A204.1 (cell line): ENCODE data around the gene BBS9.
"Not testable (repeated sequence)": the region's sequence is repeated elsewhere in the genome, so short reads cannot be mapped to it uniquely, and the experiment has no call there.

Experiments
- FAIRE-seq: peaks from 2 replicates; lab custom pipeline; 2012; peaks lifted over from hg19 to GRCh38; lab: Jason Lieb, UNC

BBS9 gene

DNA sequence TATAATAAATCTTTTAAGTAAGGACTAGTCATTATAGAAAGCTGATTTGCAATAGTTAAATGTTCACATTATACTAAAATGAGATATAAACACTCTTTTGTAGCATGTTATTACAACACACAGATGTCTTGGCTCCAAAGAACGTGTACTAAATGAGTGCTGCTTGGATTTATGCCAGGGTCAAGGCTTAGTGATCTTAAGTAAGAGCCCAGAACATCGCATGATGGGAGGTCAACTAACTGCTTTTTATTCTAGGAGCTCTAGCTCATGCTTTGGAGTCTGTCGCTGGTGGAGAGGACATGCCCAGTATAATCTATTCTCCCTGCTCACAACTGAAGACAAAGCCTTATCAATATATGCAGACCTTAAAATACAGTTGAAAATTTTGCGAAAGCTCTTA, 315.1 kb downstream of the BBS9 start:
- FAIRE-seq = no peak

DNA sequence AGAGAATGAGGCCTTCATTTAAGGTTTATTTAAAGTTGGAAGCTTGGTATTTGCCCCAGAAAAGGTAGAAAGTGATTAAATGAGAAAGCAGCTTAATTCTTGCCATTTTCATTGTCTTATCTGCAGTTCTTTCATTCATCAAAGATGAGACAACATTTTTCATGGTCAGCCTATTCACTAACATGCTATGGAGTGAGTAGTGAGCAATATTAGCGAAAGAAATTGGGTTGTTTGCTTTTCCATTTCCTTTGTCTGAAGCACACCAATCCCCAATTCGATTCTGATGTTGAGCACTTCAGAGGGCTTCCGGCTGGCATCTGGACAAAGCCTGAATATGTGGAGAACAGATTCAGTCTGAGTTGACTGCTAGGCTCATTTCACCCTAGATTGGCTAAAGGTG, 317.2 kb downstream of the BBS9 start:
- FAIRE-seq = no peak

GRCh38 chr7:33448035-33448434, 318.7 kb downstream of the BBS9 start:
- FAIRE-seq = no peak

GRCh38 chr7:33449847-33450246, 320.5 kb downstream of the BBS9 start:
- no peak for FAIRE-seq

DNA sequence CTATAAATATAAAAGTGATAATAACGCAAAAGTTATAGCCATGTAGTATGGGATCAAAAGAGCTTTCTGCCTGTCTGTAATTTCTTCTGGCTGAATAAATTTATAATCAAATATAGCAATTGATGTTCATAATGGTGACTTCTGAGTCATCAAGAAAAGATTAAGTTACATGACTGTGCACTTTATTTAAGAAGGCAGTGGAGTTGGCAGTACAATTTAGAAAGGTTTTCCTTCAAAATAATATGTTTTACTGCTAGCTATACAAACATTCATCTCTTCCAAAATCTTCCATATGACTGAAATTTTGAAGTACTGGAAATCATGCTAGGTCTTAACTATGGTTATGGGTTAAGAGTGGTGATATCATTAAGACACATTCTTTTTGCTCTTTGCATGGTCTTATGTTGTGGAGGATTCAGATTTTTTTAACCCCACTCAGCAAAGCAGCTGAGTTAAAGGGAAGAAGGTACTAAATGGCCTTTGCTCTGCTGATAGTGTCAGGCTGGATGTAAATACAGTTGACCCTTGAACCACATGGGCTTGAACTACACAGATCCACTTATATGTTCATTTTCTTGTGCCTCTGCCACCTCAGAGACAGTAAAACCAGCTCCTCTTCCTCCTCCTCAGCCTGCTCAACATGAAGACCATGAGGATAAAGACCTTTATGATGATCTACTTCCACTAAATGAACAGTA, 323.6 kb downstream of the BBS9 start:
- no peak for FAIRE-seq

DNA sequence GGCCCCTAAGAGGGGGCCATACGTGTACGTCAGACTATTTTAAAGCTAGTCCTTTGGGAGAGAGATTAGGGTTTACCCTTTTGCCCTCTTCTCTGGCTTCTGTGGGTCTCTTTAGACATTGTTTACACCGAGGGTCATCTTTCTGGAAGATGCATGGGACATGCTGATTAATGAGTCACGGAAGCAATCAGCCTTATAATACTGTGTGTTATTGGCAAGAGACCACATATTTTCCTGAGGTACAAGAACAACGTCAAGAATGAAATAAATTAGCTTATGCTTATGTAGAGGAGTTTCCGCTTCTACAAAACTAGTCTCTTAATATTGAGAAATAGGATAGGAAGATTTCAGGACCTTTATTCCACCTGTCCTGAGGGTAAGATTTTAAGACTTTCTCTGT, 327.7 kb downstream of the BBS9 start:
- FAIRE-seq = no peak

- FAIRE-seq = no peak
Observed at GRCh38 chr7:33458581-33458980, 329.2 kb downstream of the BBS9 start.

- FAIRE-seq = no peak
Observed at GRCh38 chr7:33459340-33459751, 330.0 kb downstream of the BBS9 start.

- no peak for FAIRE-seq
Observed at GRCh38 chr7:33463131-33463530, 333.8 kb downstream of the BBS9 start.

GRCh38 chr7:33466203-33466602, 336.8 kb downstream of the BBS9 start:
- no peak for FAIRE-seq

DNA sequence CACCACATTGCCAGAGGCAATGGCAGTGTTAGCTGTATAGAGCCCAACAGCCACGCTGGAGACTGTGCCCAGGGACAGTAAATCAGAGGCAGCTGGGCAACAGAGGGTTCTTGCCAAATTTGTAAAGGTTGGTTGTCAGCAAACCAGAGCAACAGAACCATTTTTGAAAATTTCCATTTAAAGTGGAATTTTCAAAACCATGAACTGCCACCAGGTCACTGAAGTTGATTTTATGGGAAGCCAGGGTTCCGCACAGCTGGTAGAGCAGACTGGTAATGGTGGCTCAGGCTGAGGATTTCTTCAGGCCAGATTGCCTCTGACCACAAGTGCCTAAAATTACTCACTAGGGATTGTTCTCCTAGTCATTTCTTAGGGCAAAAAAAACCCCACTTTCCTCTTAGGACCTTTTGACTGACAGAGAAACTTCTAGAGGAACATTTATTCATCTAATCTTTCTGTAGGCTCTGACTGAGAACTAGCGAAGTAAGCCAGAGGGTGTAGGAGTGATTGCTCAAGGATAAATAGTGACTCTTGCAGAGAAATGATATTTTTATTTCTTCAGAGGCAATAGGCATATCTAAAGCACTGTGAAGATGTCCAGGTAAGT, 342.4 kb downstream of the BBS9 start:
- no peak for FAIRE-seq

DNA sequence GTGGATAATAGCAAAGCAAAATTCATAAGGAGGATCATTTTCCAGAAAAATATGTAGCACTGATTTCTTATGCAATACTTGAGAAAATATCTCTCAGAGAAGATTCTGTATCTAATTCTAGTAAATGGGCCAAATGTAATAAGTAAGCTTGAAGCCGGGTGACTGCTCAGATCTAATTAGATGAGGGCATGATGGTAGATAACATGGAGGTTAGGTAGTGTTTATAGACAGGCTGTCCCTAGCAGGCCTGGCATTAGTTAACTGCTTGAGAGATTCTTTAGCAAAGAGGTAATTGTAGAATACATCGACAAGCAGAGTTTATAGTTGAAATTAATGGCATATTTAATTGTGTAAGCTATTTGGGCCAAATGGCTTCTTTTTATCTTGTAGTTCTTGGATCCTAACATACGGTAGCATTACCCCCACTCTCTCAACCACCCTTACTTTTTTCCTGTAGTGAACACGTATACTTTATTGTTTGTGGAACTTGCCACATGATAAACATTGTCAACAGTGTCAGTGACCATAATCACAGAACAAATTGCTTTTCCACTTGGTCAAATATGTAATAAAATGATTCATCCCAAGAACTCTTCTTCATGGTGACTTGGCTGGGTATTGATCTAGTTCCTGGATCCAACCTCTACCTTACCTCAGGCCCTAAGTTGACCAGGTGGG, 343.1 kb downstream of the BBS9 start:
- no peak for FAIRE-seq

GRCh38 chr7:33477719-33478480, 348.5 kb downstream of the BBS9 start:
- FAIRE-seq = no peak

GRCh38 chr7:33484476-33484875, 355.1 kb downstream of the BBS9 start:
- not testable (repeated sequence) for FAIRE-seq

- FAIRE-seq = no peak
Observed at GRCh38 chr7:33485747-33486493, 356.6 kb downstream of the BBS9 start.

DNA sequence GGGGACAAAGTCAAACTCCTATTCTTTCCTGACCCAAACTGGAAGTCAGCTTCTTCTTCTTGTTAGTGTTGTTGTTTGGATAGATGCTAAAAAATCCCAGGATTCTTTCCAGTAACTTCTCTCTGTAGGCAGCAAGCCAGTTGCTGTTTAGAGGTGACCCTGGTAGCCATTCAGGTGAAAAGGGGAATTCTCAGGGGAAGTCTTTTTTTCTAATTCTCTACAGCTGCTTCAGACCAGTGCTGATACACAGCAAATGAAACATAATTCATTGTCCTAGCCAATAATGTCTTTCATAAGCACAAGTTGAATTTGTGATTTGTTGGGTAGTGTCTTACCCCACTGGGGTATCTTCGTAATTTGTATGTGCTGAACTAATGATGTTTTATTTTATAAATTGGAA, 357.3 kb downstream of the BBS9 start:
- FAIRE-seq = no peak

GRCh38 chr7:33487998-33488682, 358.8 kb downstream of the BBS9 start:
- no peak for FAIRE-seq

GRCh38 chr7:33494474-33494873, 365.1 kb downstream of the BBS9 start:
- no peak for FAIRE-seq

- no peak for FAIRE-seq
Observed at GRCh38 chr7:33495207-33495606, 365.8 kb downstream of the BBS9 start.

GRCh38 chr7:33497051-33497450, 367.7 kb downstream of the BBS9 start:
- FAIRE-seq = no peak
